ENCODE measurements around the gene SSX5.
"Not testable (repeated sequence)": the region's sequence is repeated elsewhere in the genome, so short reads cannot be mapped to it uniquely, and the experiment has no call there.

Gene SSX5

GRCh38 chrX:48156014-48156413 lies 40.6 kb downstream of the SSX5 start:
- Histone ChIP-seq H3K4me3 (ENCODE audit: low read length) (no peak overlapping the region), H3K36me3 (ENCODE audit: control insufficient read depth, low read length) (no peaks in the 10 kb centered on the region), H3F3A (ENCODE audit: control insufficient read depth, insufficient read depth) (no peaks in the 10 kb centered on the region), H3K9me3 (ENCODE audit: control insufficient read depth, insufficient read depth, low read length) (no peaks in the 10 kb centered on the region), H3K79me2 (ENCODE audit: control insufficient read depth, low read length) (no peaks in the 10 kb centered on the region), H3K27me3 (ENCODE audit: control insufficient read depth, low read length) (no peaks in the 10 kb centered on the region), H3K4me2 (ENCODE audit: low read length) (no peak overlapping the region), H3K9me2 (replicated peaks; ENCODE audit: control insufficient read depth, low read length) (no peaks in the 10 kb centered on the region), H4K20me1 (ENCODE audit: control insufficient read depth, insufficient read depth, low read depth, low read length) (no peaks in the 10 kb centered on the region), H3K27ac (ENCODE audit: low read depth, low read length) (no peak overlapping the region), H3K4me1 (ENCODE audit: control insufficient read depth, low read length) (no peaks in the 10 kb centered on the region)
- TF ChIP-seq EZH2phosphoT487 (IDR thresholded peaks at IDR 0.05; ENCODE audit: borderline replicate concordance, low read length) (no peak), CTCF (IDR thresholded peaks at IDR 0.05; ENCODE audit: low read depth, low read length, poor library complexity, severe bottlenecking) (no peak)

- no peaks in the 10 kb centered on the region for H3K9me3 ChIP-seq (ENCODE audit: control insufficient read depth, insufficient read depth, low read length)
- no peak overlapping the region for H3K4me2 ChIP-seq (ENCODE audit: low read length)
- no peak overlapping the region for H3K4me3 ChIP-seq (ENCODE audit: low read length)
- no peaks in the 10 kb centered on the region for H3K4me1 ChIP-seq (ENCODE audit: control insufficient read depth, low read length)
- H3F3A ChIP-seq (ENCODE audit: control insufficient read depth, insufficient read depth) = no peaks in the 10 kb centered on the region
- TF ChIP-seq CTCF (IDR thresholded peaks at IDR 0.05; ENCODE audit: low read depth, low read length, poor library complexity, severe bottlenecking) = no peak
- no peak for TF ChIP-seq EZH2phosphoT487 (IDR thresholded peaks at IDR 0.05; ENCODE audit: borderline replicate concordance, low read length)
- no peaks in the 10 kb centered on the region for H3K36me3 ChIP-seq (ENCODE audit: control insufficient read depth, low read length)
- no peaks in the 10 kb centered on the region for H3K79me2 ChIP-seq (ENCODE audit: control insufficient read depth, low read length)
- H3K27ac ChIP-seq (ENCODE audit: low read depth, low read length) = no peak overlapping the region
- no peaks in the 10 kb centered on the region for H4K20me1 ChIP-seq (ENCODE audit: control insufficient read depth, insufficient read depth, low read depth, low read length)
- H3K27me3 ChIP-seq (ENCODE audit: control insufficient read depth, low read length) = no peaks in the 10 kb centered on the region
- H3K9me2 ChIP-seq (replicated peaks; ENCODE audit: control insufficient read depth, low read length) = no peaks in the 10 kb centered on the region
Measured at GRCh38 chrX:48154796-48155195, 41.8 kb downstream of the SSX5 start.

DNA sequence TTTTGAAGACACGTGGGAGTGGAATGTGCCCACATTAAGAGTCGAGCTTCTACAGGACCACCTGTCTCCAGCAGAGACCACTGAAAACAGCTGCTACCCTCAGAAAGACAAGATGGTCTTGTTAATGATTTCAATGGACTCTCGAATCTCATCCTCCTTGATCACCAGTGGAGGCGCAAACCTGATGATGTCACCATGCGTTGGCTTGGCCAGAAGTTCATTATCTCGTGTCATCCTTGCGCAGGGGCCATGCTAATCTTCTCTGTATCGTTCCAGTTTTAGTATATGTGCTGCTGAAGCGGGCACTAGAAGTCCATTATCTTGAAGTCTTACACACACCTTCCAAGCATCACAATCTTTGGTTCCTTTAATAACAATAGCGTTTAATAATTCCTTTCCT lies 42.8 kb downstream of the SSX5 start:
- H3K79me2 ChIP-seq (ENCODE audit: control insufficient read depth, low read length) = no peaks in the 10 kb centered on the region
- no peak overlapping the region for H3K4me3 ChIP-seq (ENCODE audit: low read length)
- no peaks in the 10 kb centered on the region for H3K9me3 ChIP-seq (ENCODE audit: control insufficient read depth, insufficient read depth, low read length)
- no peaks in the 10 kb centered on the region for H3F3A ChIP-seq (ENCODE audit: control insufficient read depth, insufficient read depth)
- no peaks in the 10 kb centered on the region for H3K36me3 ChIP-seq (ENCODE audit: control insufficient read depth, low read length)
- no peak for TF ChIP-seq EZH2phosphoT487 (IDR thresholded peaks at IDR 0.05; ENCODE audit: borderline replicate concordance, low read length)
- TF ChIP-seq CTCF (IDR thresholded peaks at IDR 0.05; ENCODE audit: low read depth, low read length, poor library complexity, severe bottlenecking) = no peak
- H3K9me2 ChIP-seq (replicated peaks; ENCODE audit: control insufficient read depth, low read length) = no peaks in the 10 kb centered on the region
- H3K4me2 ChIP-seq (ENCODE audit: low read length) = no peak overlapping the region
- no peaks in the 10 kb centered on the region for H3K4me1 ChIP-seq (ENCODE audit: control insufficient read depth, low read length)
- no peaks in the 10 kb centered on the region for H3K27me3 ChIP-seq (ENCODE audit: control insufficient read depth, low read length)
- no peak overlapping the region for H3K27ac ChIP-seq (ENCODE audit: low read depth, low read length)
- no peaks in the 10 kb centered on the region for H4K20me1 ChIP-seq (ENCODE audit: control insufficient read depth, insufficient read depth, low read depth, low read length)

GRCh38 chrX:48142697-48143096 lies 53.9 kb downstream of the SSX5 start:
- H4K20me1 ChIP-seq (ENCODE audit: control insufficient read depth, insufficient read depth, low read depth, low read length); H3K9me2 ChIP-seq (replicated peaks; ENCODE audit: control insufficient read depth, low read length); H3K4me3 ChIP-seq (ENCODE audit: low read length); H3K36me3 ChIP-seq (ENCODE audit: control insufficient read depth, low read length); H3K27me3 ChIP-seq (ENCODE audit: control insufficient read depth, low read length); H3K4me2 ChIP-seq (ENCODE audit: low read length); H3F3A ChIP-seq (ENCODE audit: control insufficient read depth, insufficient read depth); H3K4me1 ChIP-seq (ENCODE audit: control insufficient read depth, low read length); H3K79me2 ChIP-seq (ENCODE audit: control insufficient read depth, low read length); H3K9me3 ChIP-seq (ENCODE audit: control insufficient read depth, insufficient read depth, low read length); H3K27ac ChIP-seq (ENCODE audit: low read depth, low read length): not testable (repeated sequence)

DNA sequence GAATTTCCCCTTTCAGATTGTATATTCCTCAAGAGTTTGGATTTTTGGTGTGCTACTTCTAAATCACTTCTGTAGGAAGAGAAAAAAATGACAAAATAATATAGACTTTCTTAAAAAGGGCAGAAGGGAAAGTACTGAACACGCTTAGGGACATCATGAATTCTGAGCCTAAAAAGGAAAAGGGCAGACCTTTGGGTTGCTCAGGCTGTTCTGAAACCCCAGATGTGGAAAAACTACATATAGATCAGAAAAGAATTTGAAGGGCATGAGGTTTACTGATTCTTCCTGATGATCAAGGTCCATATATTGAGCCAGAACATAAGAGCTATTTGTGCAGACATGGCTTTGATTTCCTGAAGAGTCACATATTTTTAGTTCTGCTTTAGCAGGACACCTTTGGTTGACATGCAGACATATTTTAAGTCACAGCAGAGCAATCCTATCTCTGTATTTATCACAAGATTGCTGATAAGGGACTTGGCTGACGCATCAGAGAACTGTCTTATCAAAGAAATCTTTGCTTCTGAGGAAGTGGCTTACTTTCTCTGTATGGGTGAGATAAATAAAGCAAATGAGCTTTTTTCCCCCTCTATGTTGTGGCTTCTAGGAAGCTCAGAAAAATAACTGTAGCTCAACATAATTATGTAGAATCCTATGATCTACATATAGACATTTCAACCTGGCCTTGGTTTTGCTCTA lies 54.6 kb downstream of the SSX5 start:
- not testable (repeated sequence) for H3K4me1 ChIP-seq (ENCODE audit: control insufficient read depth, low read length)

GRCh38 chrX:48139076-48139475 lies 57.5 kb downstream of the SSX5 start:
- not testable (repeated sequence) for H3K79me2 ChIP-seq (ENCODE audit: control insufficient read depth, low read length); H3K9me3 ChIP-seq (ENCODE audit: control insufficient read depth, insufficient read depth, low read length); H3K27me3 ChIP-seq (ENCODE audit: control insufficient read depth, low read length); H3K4me1 ChIP-seq (ENCODE audit: control insufficient read depth, low read length); H3K27ac ChIP-seq (ENCODE audit: low read depth, low read length); H3K4me3 ChIP-seq (ENCODE audit: low read length); H4K20me1 ChIP-seq (ENCODE audit: control insufficient read depth, insufficient read depth, low read depth, low read length); H3K4me2 ChIP-seq (ENCODE audit: low read length); H3F3A ChIP-seq (ENCODE audit: control insufficient read depth, insufficient read depth); H3K9me2 ChIP-seq (replicated peaks; ENCODE audit: control insufficient read depth, low read length); H3K36me3 ChIP-seq (ENCODE audit: control insufficient read depth, low read length)

More for the DNA sequence above, 54.6 kb downstream of the SSX5 start:
- H3F3A ChIP-seq (ENCODE audit: control insufficient read depth, insufficient read depth); H3K27me3 ChIP-seq (ENCODE audit: control insufficient read depth, low read length); H3K79me2 ChIP-seq (ENCODE audit: control insufficient read depth, low read length); H3K4me2 ChIP-seq (ENCODE audit: low read length); H3K9me3 ChIP-seq (ENCODE audit: control insufficient read depth, insufficient read depth, low read length); H3K27ac ChIP-seq (ENCODE audit: low read depth, low read length); H3K9me2 ChIP-seq (replicated peaks; ENCODE audit: control insufficient read depth, low read length); H3K36me3 ChIP-seq (ENCODE audit: control insufficient read depth, low read length); H4K20me1 ChIP-seq (ENCODE audit: control insufficient read depth, insufficient read depth, low read depth, low read length); H3K4me3 ChIP-seq (ENCODE audit: low read length): not testable (repeated sequence)
